CD4-positive, alpha-beta T cell treated with Interleukin-17A for 4 hours (primary cell): ENCODE results near the gene LEMD3.
"Not testable (repeated sequence)": the region's sequence is repeated elsewhere in the genome, so short reads cannot be mapped to it uniquely, and the experiment has no call there.

ENCODE experiments used
- DNase-seq: peaks from one replicate; pipeline ENCODE4 v3.0.0-alpha.2; 2020; ENCODE audit warnings: mixed read lengths

The LEMD3 gene

GRCh38 chr12:65279369-65280112, 110.2 kb downstream of the LEMD3 start:
- DNase-seq: no peak

DNA sequence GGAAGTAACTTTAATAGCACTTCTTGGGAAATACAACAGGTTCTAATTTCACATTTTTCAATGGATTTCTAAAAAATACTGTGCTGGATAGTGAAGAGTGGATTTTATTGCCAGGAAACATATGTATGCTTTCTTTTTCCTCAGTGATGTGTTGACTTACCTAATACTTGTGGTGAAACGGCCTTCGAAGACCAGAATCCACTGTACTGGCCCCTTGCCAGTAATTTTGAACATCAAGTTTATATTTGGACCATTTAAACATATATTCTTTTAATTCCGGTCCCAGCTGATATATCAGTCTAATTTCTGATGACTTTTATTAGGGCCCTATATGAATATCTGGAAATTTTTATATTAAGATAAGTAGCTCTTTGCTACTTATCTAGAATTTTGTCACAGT, 110.9 kb downstream of the LEMD3 start:
- no peak for DNase-seq

DNA sequence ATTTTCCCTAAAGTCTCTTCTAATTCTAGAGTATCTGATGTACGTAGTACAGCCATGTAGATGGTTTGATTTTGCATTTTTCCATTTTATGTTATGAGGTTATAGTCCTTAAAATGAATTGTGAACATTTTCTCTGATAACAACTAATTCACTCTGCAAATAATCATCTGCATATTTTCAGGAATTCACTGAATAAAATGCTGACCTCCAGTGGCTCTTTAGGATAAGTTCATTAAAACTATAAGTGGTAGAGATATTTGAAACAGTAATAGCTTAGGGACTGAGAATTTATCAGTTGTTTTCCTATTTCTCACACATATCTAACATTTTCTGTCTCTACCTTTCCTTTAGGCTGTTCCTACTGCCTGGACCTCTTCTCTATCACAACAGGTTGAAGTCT, 113.5 kb downstream of the LEMD3 start:
- DNase-seq: no peak

DNA sequence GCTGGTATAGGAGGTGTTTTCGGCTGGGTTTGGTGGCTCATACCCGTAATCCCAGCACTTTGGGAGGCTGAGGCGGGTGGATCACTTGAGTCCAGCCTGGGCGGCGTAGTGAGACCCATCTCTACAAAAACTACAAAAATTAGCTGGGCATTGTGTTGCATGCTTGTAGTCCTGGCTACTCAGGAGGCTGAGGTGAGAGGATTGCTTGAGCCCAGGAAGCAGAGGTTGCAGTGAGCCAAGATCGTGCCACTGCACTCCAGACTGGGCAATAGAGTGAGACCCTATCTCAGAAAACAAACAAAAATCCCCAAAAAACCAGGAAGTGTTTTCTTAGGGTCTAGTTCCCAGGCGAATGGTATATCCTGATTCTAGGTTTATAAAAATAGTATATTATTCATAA, 116.1 kb downstream of the LEMD3 start:
- not testable (repeated sequence) for DNase-seq

- DNase-seq: no peak
Measured at GRCh38 chr12:65287426-65287825, 118.0 kb downstream of the LEMD3 start.

- DNase-seq: no peak
Measured at GRCh38 chr12:65292241-65292640, 122.9 kb downstream of the LEMD3 start.

DNA sequence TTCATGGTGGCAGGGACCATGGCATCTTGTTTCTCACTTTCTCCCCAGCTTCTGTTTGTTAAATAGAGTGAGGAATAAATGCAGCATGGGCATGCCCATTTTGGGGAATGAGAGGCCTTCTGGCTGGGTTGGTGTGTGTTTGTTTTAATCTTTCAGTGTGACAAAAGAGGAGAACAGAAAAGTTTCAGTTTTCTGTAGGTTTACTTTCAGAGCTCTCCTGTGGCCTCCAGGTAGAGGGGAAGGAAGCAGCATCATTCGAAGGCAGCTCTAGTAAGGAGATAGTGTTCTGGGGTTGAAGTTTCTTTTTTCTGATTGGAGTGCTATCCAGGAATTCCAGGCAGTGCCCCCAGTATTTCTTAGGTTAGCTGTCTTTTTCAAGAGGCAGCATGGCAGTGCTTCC, 124.4 kb downstream of the LEMD3 start:
- no peak for DNase-seq

DNA sequence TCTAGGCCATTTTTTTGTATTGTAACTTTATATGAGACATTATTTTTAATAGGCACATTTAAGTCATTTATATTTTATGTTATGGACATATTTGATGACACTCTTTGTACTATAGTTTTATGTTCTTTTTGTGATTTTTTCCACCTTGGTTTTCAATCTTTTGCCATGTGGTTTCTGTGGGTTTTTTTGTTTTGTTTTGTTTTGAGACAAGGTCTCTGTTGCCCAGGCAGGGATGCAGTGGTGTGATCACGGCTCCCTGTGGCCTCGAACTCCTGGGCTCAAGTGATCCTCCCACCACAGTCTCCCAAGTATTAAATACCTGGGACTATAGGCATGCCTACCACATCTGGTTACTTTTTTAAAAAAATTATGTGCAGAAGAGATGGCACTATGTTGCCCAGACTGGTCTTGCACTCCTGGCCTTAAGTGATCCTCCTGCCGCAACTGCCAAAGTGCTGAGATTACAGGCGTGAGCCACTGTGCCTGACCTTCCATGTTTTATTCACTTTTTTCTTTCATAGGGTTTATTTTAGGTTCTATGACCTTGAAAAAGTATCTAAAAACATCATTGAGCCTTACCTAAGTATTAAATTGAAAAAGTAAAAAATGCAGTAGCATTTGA, 125.4 kb downstream of the LEMD3 start:
- DNase-seq: no peak

DNA sequence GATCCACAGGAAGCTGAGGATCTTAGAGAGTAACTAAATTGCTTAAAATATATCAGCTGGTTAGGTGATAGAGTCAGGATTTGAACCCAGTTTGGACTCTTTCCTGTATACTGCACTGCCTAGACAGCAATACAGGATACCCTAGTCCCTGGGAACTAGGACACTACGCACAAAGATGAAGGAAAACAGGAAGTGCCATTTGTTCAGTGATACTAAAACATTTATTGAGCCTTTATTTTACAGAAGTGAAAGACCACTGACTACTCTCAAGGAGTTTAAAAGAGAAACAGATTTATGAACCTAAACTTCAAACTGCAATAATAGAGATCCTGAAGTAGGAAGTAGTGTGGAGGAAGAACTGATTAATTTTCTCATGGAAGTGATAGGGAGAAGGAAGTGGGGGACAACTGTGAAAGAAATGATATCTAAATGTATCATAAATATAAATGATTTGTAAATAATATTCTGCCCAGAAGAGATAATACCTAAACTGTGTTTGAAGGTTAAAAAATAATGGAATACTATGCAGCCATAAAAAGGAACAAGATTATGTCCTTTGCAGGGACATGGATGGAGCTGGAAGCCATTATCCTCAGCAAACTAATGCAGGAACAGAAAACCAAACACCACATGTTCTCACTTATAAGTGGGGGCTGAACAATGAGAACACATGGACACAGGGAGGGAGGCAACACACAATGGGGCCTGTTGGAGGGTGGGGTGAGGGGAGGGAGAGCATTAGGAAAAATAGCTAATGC, 127.3 kb downstream of the LEMD3 start:
- DNase-seq: no peak
